ENCODE results near the gene IL17A.

Gene IL17A

GRCh38 chr6:52217761-52218160 is 31.6 kb downstream of the IL17A start:
- no peak for DNase-seq

- no peak for DNase-seq
Observed at GRCh38 chr6:52221302-52221701, 35.1 kb downstream of the IL17A start.

GRCh38 chr6:52227495-52227894 is 41.3 kb downstream of the IL17A start:
- DNase-seq: no peak

GRCh38 chr6:52230685-52231084 is 44.5 kb downstream of the IL17A start:
- DNase-seq: no peak

- DNase-seq: no peak
Observed at GRCh38 chr6:52231406-52232127, 45.4 kb downstream of the IL17A start.

- no peak for DNase-seq
Observed at GRCh38 chr6:52233005-52233404, 46.8 kb downstream of the IL17A start.

GRCh38 chr6:52233975-52234823 is 48.0 kb downstream of the IL17A start:
- DNase-seq: no peak
